Stimulated activated CD8-positive, alpha-beta memory T cell treated with anti-CD3 and anti-CD28 coated beads, Interleukin-2, amount 100 ng/mL, for 48 hours (primary cell): ENCODE measurements around the gene VPS37C.
A peak's percentile ranks its signal among the peaks of the same experiment; 100 is the strongest.
"Not testable (repeated sequence)": the region's sequence is repeated elsewhere in the genome, so short reads cannot be mapped to it uniquely, and the experiment has no call there.

ENCODE experiments used
- DNase-seq, 2 donors: peaks; one replicate each; pipeline ENCODE4 v3.0.0-alpha.2; 2020; ENCODE audit warnings: low read depth in 2 of 2

Gene VPS37C

GRCh38 chr11:61161190-61162091 lies at the start of gene VPS37C:
Gene VPS37C, minus strand, starts transcription at chr11:61161426. Its CDS starts 22,597 bp downstream, at chr11:61138829.
- peak; percentile 90 for DNase-seq

GRCh38 chr11:61210629-61211028 lies 49.4 kb upstream of the VPS37C start:
- DNase-seq = not testable (repeated sequence)

DNA sequence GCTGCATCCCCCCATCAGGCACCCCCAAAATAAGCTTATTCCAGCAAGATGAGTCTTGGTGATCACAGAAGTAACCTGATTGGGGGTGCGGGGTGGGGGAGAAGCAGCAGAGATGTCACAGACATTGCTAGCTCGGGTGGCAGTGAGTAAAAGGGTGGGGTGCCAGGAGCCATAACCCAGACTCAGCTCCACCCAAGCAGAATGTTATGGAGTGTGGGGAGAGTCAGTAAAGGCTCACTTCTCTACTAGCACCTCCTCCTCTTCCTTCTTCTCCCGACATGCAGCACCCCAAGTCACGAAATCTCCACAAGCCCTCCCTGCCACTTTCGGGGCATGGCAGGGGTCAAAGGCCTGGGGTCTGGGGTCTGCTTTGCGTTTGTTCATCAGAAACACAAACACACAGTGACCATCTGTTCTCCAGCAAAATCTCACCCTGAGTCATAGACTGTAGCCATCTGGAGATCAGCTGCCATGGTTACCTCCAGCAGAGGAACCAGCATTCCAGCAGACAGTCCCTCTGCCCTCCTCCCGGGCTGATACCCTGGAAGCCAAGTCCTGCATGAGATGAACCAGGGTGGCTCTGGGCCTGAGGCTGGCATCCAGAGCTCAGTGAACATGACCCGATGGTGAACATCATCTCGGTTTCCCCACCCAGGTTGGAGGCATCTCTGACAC lies 46.5 kb upstream of the VPS37C start:
- not testable (repeated sequence) for DNase-seq

DNA sequence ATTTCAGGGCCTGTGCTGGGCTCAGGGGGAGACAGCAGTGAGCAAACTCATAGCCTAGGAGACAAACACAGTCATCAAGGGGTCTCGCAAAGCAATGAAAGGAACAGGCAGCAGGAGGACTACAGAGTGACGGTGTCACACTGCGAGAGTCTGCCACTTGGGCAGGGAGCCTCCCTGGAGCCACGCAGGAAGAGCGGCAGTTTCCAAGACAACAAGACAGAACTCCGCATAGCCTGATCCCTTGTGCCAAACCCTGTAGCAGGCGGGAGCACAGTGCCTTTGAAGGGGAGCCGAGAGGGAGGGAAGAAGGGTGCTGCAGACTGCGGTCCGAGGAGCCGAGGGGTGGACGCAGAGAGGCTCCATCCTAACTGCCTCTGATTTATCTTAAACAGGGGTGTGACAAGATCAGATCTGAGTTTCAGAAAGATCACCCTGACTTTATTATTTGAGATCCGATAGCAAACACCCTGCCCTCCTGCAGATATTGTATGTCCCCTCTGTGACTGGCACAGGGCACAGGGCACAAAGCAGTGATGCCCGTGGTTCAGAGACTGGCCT lies 43.4 kb upstream of the VPS37C start:
- not testable (repeated sequence) for DNase-seq

GRCh38 chr11:61203873-61204272 lies 42.6 kb upstream of the VPS37C start:
- DNase-seq = not testable (repeated sequence)

- DNase-seq = not testable (repeated sequence)
Measured at GRCh38 chr11:61202950-61203746, 41.9 kb upstream of the VPS37C start, which contains the start of gene PGA3. Gene PGA3, plus strand, starts transcription at chr11:61203515. Its CDS starts 50 bp downstream, at chr11:61203565.

- DNase-seq = no peak
Measured at GRCh38 chr11:61201476-61201875, 40.2 kb upstream of the VPS37C start.

GRCh38 chr11:61198948-61199523 lies 37.8 kb upstream of the VPS37C start:
- DNase-seq = no peak

GRCh38 chr11:61198361-61198760 lies 37.1 kb upstream of the VPS37C start:
- no peak for DNase-seq

- DNase-seq = no peak
Measured at GRCh38 chr11:61195719-61196118, 34.5 kb upstream of the VPS37C start.

- no peak for DNase-seq
Measured at GRCh38 chr11:61194981-61195695, 33.9 kb upstream of the VPS37C start.

DNA sequence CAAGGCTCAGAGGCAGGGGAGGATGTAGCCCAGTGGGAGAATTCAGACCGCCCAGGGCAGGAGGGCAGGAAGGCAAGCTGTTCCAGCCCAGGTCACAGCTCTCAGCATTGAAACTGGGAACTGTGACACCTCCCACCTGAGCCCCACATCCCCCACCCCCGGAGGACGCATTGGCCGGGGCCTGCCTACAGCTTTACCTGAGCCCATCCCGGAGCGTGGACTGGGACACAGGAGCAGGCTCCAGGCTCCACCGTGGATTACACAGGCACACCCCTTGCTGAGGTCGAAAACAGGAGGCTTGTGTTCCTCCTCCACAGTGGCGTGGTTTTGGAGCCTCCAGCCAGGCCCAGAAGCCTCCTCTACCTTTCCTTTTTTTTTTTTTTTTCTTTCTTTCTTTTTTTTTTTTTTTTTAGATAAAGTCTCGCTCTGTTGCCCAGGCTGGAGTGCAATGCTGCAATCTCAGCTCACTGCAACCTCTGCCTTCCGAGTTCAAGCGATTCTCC lies 33.0 kb upstream of the VPS37C start:
- DNase-seq = no peak

DNA sequence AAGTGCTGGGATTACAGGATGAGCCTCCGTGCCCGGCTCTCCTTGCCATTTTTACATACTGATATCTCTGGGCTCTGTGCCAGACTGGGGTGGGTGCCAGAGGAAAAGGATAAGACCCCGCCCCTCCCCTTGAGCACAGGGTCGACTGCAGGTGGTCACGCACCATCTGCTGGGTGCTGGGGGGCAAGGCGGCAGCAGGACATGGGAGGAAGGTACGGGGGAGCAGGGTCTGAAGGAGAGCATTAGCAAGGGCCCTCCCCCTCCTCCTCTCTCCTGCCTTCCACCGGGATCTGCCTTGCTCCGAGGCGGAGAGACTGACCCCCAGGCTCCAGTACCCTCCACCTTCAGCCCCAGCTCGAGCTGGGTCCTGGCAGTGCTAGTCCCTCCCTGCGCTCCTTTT lies 32.4 kb upstream of the VPS37C start:
- no peak for DNase-seq

DNA sequence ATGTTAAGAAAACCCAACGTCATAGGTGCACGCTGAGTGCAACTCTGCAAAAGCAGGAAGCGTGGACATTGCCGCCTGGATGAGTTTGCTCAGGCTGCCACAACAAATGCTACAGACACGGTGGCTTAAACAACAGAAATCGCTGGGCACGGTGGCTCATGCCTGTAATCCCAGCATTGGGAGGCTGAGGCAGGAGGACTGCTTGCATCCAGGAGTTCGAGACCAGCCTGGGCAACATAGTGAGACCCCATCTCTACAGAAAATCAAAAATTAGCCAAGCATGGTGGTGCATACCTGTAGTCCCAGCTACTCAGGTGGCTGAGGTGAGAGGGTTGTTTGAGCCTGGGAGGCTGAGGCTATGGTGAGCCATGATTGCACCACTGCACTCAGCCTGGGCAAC lies 28.7 kb upstream of the VPS37C start:
- no peak for DNase-seq

DNA sequence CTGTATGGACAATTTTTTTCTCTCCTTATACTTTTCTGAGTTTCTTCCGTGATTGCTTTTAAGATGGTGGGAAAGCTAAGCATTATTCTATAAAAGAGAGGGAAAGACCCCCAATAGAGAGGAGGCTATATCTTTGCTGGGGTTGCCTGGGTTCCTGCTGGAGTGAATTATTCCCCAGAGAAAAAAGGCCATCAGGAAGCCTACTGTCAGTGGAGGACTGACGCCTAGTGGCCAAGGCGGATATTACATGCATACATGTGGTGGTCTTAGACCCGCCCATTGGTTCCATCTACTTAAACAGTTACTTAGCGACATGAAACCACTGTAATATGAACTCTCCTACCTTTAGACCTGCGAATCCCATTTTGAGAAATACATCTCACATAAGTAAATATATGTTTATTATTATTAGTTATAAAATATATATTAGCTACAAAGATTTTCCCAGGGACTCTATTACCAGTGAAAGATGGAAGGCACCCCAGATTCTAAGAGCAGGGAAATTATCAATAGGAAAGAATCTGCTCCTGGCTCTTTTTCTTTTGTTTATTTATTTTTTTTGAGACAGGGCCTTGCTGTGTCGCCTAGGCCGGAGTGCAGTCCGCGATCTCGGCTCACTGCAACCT lies 26.4 kb upstream of the VPS37C start:
- peak; percentile 60 to 76 for DNase-seq

GRCh38 chr11:61186504-61186903 lies 25.3 kb upstream of the VPS37C start:
- DNase-seq = no peak

- DNase-seq = no peak
Measured at GRCh38 chr11:61183645-61184044, 22.4 kb upstream of the VPS37C start.

GRCh38 chr11:61181489-61181888 lies 20.3 kb upstream of the VPS37C start:
- DNase-seq = no peak

GRCh38 chr11:61180205-61180604 lies 19.0 kb upstream of the VPS37C start:
- not testable (repeated sequence) for DNase-seq

DNA sequence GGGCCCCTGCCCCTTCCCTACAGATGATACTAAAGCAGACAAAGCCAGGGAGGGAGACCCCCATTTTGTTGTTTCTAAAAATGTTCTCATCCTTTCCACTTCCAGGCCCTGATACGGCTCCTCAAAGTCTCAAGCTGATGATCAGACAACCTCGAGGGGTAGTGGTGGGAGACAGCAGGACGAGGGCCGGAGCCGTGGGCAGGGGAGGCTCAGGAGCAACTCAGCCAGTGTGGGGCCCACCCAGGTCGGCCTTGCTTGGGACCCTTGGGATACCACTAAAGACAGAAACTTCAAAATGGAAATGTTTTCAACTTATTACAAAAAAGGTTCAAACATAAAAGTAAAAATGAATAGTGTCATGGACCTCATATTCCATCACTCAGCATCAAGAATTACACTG lies 15.2 kb upstream of the VPS37C start:
- DNase-seq = no peak
